ENCODE results near the gene PDE11A. TPM values are rescaled to one million over a fixed set of nuclear protein-coding genes. Genes with fewer than 3 reads are reported as not detected.

The PDE11A gene
- total and polyA plus RNA-seq, 2 experiments from 2014 or later = 0.08 to 0.73 TPM

DNA sequence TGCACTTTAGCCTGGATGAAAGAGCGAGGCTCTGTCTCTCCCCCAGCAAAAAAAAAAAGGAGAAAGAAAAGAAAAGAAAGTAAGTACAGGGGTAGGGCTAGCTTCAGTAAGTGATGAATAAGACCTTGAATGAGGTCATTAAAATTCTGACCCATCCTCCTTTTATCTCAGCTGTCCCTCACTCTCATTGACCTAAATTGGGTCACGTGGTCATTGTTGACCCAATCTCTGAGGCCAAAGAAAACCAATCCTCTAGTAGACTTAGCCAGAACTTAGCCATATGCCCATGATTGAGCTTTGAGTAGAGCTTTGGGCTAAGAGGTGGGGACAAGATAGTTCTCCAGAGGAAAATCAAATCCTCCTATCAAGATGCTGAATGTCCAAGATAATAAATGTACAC, 149.3 kb downstream of the PDE11A start:
- Histone ChIP-seq H3K79me2 (replicated peaks; ENCODE audit: insufficient read depth) (no peaks in the 10 kb centered on the region), H3K9me2 (ENCODE audit: insufficient read depth) (no peaks in the 10 kb centered on the region), H3K36me3 (ENCODE audit: insufficient read depth) (no peaks in the 10 kb centered on the region), H3K4me1 (ENCODE audit: insufficient read depth) (no peaks in the 10 kb centered on the region), H2AFZ (no peak overlapping the region), H4K20me1 (replicated peaks; ENCODE audit: insufficient read depth) (no peaks in the 10 kb centered on the region), H3K4me2 (no peak overlapping the region), H3K4me3 (no peak overlapping the region), H3K27me3 (ENCODE audit: insufficient read depth) (no peaks in the 10 kb centered on the region), H3F3A (replicated peaks; ENCODE audit: low read depth) (no peaks in the 10 kb centered on the region), H3K27ac (ENCODE audit: low read depth) (no peak overlapping the region)
- ATAC-seq = no peak
- Mint-ChIP-seq H3K36me3 (ENCODE audit: low read depth) (no peaks in the 10 kb centered on the region), H3K27me3 (ENCODE audit: insufficient read depth, low read depth, poor library complexity) (no peaks in the 10 kb centered on the region), H3K9me3 (no peaks in the 10 kb centered on the region), H3K27ac (no peak overlapping the region), H3K4me3 (no peak overlapping the region), H3K4me1 (no peaks in the 10 kb centered on the region)
- TF ChIP-seq POLR2AphosphoS5 (IDR thresholded peaks at IDR 0.05; ENCODE audit: low read depth) (no peak), ZNF114 (CRISPR knock-in tag; IDR thresholded peaks at IDR 0.05) (no peak), ZNF331 (CRISPR knock-in tag; IDR thresholded peaks at IDR 0.05; ENCODE audit: low read depth) (no peak), EZH2phosphoT487 (IDR thresholded peaks at IDR 0.05; ENCODE audit: unreplicated experiment) (no peak), STAT1 (IDR thresholded peaks at IDR 0.05; ENCODE audit: unreplicated experiment) (no peak)
- DNase-seq (ENCODE audit: low spot score) = no peak

DNA sequence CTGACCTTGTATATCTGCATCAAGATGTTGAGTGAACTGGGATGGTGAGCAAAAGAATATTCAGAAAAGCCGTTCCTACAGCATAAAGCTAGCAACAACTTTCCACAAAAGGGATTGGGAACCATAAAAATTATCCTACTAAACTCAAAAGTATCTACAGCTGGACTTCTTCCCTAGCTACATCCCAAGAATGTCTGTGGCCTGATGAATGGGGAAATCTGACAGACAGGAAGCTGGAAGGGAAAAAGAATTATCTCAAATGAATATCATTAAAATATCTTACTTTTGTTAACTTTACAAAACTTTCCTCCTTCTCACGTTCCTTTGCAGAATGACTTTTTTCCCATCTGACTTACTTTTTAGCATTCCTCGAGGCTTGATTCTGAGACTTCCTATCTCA, 150.9 kb downstream of the PDE11A start:
- no peaks in the 10 kb centered on the region for H3K36me3 ChIP-seq (ENCODE audit: insufficient read depth)
- TF ChIP-seq, protein P1, sequence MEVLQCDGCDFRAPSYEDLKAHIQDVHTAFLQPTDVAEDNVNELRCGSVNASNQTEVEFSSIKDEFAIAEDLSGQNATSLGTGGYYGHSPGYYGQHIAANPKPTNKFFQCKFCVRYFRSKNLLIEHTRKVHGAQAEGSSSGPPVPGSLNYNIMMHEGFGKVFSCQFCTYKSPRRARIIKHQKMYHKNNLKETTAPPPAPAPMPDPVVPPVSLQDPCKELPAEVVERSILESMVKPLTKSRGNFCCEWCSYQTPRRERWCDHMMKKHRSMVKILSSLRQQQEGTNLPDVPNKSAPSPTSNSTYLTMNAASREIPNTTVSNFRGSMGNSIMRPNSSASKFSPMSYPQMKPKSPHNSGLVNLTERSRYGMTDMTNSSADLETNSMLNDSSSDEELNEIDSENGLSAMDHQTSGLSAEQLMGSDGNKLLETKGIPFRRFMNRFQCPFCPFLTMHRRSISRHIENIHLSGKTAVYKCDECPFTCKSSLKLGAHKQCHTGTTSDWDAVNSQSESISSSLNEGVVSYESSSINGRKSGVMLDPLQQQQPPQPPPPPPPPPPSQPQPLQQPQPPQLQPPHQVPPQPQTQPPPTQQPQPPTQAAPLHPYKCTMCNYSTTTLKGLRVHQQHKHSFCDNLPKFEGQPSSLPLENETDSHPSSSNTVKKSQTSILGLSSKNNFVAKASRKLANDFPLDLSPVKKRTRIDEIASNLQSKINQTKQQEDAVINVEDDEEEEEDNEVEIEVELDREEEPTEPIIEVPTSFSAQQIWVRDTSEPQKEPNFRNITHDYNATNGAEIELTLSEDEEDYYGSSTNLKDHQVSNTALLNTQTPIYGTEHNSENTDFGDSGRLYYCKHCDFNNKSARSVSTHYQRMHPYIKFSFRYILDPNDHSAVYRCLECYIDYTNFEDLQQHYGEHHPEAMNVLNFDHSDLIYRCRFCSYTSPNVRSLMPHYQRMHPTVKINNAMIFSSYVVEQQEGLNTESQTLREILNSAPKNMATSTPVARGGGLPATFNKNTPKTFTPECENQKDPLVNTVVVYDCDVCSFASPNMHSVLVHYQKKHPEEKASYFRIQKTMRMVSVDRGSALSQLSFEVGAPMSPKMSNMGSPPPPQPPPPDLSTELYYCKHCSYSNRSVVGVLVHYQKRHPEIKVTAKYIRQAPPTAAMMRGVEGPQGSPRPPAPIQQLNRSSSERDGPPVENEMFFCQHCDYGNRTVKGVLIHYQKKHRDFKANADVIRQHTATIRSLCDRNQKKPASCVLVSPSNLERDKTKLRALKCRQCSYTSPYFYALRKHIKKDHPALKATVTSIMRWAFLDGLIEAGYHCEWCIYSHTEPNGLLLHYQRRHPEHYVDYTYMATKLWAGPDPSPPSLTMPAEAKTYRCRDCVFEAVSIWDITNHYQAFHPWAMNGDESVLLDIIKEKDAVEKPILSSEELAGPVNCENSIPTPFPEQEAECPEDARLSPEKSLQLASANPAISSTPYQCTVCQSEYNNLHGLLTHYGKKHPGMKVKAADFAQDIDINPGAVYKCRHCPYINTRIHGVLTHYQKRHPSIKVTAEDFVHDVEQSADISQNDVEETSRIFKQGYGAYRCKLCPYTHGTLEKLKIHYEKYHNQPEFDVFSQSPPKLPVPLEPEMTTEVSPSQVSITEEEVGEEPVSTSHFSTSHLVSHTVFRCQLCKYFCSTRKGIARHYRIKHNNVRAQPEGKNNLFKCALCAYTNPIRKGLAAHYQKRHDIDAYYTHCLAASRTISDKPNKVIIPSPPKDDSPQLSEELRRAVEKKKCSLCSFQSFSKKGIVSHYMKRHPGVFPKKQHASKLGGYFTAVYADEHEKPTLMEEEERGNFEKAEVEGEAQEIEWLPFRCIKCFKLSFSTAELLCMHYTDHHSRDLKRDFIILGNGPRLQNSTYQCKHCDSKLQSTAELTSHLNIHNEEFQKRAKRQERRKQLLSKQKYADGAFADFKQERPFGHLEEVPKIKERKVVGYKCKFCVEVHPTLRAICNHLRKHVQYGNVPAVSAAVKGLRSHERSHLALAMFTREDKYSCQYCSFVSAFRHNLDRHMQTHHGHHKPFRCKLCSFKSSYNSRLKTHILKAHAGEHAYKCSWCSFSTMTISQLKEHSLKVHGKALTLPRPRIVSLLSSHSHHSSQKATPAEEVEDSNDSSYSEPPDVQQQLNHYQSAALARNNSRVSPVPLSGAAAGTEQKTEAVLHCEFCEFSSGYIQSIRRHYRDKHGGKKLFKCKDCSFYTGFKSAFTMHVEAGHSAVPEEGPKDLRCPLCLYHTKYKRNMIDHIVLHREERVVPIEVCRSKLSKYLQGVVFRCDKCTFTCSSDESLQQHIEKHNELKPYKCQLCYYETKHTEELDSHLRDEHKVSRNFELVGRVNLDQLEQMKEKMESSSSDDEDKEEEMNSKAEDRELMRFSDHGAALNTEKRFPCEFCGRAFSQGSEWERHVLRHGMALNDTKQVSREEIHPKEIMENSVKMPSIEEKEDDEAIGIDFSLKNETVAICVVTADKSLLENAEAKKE (CRISPR knock-in tag; IDR thresholded peaks at IDR 0.05) = no peak
- TF ChIP-seq NANOG (IDR thresholded peaks at IDR 0.05; ENCODE audit: borderline replicate concordance) = no peak
- TF ChIP-seq ZNF114 (CRISPR knock-in tag; IDR thresholded peaks at IDR 0.05) = no peak
- no peak for TF ChIP-seq CREB1 (CRISPR knock-in tag; IDR thresholded peaks at IDR 0.05; ENCODE audit: low read depth)
- TF ChIP-seq EZH2 (IDR thresholded peaks at IDR 0.05; ENCODE audit: low read depth, unreplicated experiment) = no peak

More for the DNA sequence above, 150.9 kb downstream of the PDE11A start:
- no peaks in the 10 kb centered on the region for H3K4me1 Mint-ChIP-seq
- H3K79me2 ChIP-seq (replicated peaks; ENCODE audit: insufficient read depth) = no peaks in the 10 kb centered on the region
- DNase-seq (ENCODE audit: low spot score) (no peak), ATAC-seq (no peak)
- no peak overlapping the region for H2AFZ ChIP-seq
- H3K4me1 ChIP-seq (ENCODE audit: insufficient read depth) = no peaks in the 10 kb centered on the region
- no peaks in the 10 kb centered on the region for H3K9me3 Mint-ChIP-seq
- no peaks in the 10 kb centered on the region for H3K27me3 Mint-ChIP-seq (ENCODE audit: insufficient read depth, low read depth, poor library complexity)
- no peak overlapping the region for H3K4me3 Mint-ChIP-seq
- H3F3A ChIP-seq (replicated peaks; ENCODE audit: low read depth) = no peaks in the 10 kb centered on the region
- H3K27me3 ChIP-seq (ENCODE audit: insufficient read depth) = no peaks in the 10 kb centered on the region
- H4K20me1 ChIP-seq (replicated peaks; ENCODE audit: insufficient read depth) = no peaks in the 10 kb centered on the region
- H3K4me3 ChIP-seq = no peak overlapping the region
- H3K36me3 Mint-ChIP-seq (ENCODE audit: low read depth) = no peaks in the 10 kb centered on the region
- no peak overlapping the region for H3K27ac ChIP-seq (ENCODE audit: low read depth)
- no peaks in the 10 kb centered on the region for H3K9me2 ChIP-seq (ENCODE audit: insufficient read depth)
- no peak overlapping the region for H3K27ac Mint-ChIP-seq
- H3K4me2 ChIP-seq = no peak overlapping the region
